ENCODE results near the gene LRRC53.

GRCh38 chr1:74485622-74486021, 26.8 kb downstream of the LRRC53 start:
- no peak for TF ChIP-seq CTCF (IDR thresholded peaks at IDR 0.05; ENCODE audit: low read length)
- no peak for TF ChIP-seq EZH2 (IDR thresholded peaks at IDR 0.05; ENCODE audit: borderline replicate concordance, low read length)
